PFSK-1 (cell line): ENCODE data around the gene IGF1R.

Experiments used
- POLR2AphosphoS5 ChIP-seq: IDR thresholded peaks from 2 replicates; pipeline ENCODE4 v1.6.1; 2012; ENCODE audit warnings: low read depth, mild to moderate bottlenecking, control low read depth, low read length, moderate library complexity
- SIN3A ChIP-seq: IDR thresholded peaks from 2 replicates; pipeline ENCODE4 v1.6.1; 2012; ENCODE audit warnings: mild to moderate bottlenecking, low read length, moderate library complexity, borderline replicate concordance; ENCODE audit not compliant: insufficient read depth
- TF ChIP-seq, protein P1 (sequence below), 2 experiments: IDR thresholded peaks; 2 replicates each; pipeline versions ENCODE4 v1.6.1 to v1.8.0; 2011 to 2012; ENCODE audit warnings: low read depth in 2 of 2, low read length in 2 of 2, control low read depth in 1 of 2, inconsistent platforms in 1 of 2, mild to moderate bottlenecking in 1 of 2, moderate library complexity in 1 of 2; ENCODE audit not compliant: insufficient read depth in 1 of 2

DNA sequence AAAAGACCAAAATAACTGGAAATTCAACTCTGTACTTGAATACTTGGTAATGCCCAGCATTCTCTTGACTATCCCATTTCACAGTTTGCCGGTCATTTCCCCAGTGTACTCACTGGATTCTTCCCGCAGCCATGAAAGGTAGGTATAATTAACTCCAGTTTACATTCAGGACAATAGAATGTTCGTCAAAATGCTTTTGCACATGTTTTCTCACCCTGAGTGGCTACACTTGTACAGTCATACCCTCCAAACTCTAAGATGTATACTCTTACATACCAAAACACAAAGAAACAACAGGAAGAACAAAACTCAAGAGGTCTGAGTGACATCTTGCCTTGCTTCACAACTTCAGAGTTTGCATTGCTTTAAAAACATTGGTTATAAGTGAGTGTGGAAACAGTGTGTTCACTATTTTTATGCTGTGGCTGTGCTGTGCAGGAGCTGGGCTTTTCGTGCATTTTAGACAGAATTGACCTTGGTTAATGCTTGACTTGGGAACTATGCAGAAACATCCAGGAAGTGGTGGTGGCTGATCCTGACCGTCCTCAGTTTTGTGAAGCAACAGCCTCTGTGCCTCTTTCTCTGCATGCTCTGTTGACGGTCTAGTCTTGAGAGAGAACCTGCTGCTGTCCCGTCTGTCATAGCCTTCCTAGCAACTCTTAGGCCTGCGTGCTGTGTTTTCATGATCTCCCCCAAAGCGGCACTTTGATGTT, 90.5 kb downstream of the IGF1R start:
- TF ChIP-seq POLR2AphosphoS5 (no peak), SIN3A (no peak)
- TF ChIP-seq, protein P1, sequence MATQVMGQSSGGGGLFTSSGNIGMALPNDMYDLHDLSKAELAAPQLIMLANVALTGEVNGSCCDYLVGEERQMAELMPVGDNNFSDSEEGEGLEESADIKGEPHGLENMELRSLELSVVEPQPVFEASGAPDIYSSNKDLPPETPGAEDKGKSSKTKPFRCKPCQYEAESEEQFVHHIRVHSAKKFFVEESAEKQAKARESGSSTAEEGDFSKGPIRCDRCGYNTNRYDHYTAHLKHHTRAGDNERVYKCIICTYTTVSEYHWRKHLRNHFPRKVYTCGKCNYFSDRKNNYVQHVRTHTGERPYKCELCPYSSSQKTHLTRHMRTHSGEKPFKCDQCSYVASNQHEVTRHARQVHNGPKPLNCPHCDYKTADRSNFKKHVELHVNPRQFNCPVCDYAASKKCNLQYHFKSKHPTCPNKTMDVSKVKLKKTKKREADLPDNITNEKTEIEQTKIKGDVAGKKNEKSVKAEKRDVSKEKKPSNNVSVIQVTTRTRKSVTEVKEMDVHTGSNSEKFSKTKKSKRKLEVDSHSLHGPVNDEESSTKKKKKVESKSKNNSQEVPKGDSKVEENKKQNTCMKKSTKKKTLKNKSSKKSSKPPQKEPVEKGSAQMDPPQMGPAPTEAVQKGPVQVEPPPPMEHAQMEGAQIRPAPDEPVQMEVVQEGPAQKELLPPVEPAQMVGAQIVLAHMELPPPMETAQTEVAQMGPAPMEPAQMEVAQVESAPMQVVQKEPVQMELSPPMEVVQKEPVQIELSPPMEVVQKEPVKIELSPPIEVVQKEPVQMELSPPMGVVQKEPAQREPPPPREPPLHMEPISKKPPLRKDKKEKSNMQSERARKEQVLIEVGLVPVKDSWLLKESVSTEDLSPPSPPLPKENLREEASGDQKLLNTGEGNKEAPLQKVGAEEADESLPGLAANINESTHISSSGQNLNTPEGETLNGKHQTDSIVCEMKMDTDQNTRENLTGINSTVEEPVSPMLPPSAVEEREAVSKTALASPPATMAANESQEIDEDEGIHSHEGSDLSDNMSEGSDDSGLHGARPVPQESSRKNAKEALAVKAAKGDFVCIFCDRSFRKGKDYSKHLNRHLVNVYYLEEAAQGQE (IDR thresholded peaks at IDR 0.05; ENCODE audit: insufficient read depth in 1 of 2, low read depth in 2 of 2, low read length in 2 of 2): no peak
